WTC11 (cell line): Measurements from ENCODE around the gene TMCC2.

ENCODE experiments used
- SP1 ChIP-seq: sonication (generic); formaldehyde crosslinking; conservative IDR thresholded peaks from 2 replicates; pipeline ENCODE4 v1.8.1; 2022; ENCODE audit warnings: missing genetic modification reagents
- ZNF121 ChIP-seq: sonication (generic); formaldehyde crosslinking; IDR thresholded peaks from 2 replicates; pipeline ENCODE4 v1.8.0; 2023; ENCODE audit warnings: missing genetic modification reagents
- TF ChIP-seq, protein P1 (sequence below): sonication (generic); formaldehyde crosslinking; IDR thresholded peaks from 2 replicates; pipeline ENCODE4 v1.8.1; 2022; ENCODE audit warnings: low read depth, missing genetic modification reagents, borderline replicate concordance
- TF ChIP-seq, protein P2 (sequence below): fragments of 200-600 bp; IDR thresholded peaks from 2 replicates; pipeline ENCODE4 v1.8.0; 2022; ENCODE audit warnings: antibody characterized with exemption
- TF ChIP-seq, protein P3 (sequence below): sonication (generic); formaldehyde crosslinking; IDR thresholded peaks from 2 replicates; pipeline ENCODE4 v1.8.1; 2023; ENCODE audit warnings: mild to moderate bottlenecking, missing genetic modification reagents, moderate library complexity

DNA sequence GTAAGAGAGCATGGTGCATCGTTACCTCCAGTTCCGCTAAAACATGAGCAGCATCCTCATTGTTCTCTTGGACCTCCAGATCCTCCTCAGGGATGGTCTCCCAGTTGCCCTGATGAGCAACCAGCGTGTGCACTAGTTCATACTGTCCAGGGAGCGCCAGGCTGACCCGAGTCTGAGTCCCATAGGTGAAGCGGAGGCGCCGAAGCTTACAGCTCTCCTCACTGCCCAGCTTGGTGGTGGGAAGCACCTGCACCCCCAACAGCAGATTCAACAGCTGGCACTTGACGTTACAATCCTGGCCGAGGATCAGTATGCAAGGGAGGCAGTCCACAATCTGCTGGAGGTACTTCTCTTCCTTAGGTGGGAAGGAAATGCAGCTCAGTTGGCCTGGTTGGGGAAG lies 40.3 kb upstream of the TMCC2 start:
- TF ChIP-seq, protein P1, sequence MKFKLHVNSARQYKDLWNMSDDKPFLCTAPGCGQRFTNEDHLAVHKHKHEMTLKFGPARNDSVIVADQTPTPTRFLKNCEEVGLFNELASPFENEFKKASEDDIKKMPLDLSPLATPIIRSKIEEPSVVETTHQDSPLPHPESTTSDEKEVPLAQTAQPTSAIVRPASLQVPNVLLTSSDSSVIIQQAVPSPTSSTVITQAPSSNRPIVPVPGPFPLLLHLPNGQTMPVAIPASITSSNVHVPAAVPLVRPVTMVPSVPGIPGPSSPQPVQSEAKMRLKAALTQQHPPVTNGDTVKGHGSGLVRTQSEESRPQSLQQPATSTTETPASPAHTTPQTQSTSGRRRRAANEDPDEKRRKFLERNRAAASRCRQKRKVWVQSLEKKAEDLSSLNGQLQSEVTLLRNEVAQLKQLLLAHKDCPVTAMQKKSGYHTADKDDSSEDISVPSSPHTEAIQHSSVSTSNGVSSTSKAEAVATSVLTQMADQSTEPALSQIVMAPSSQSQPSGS (CRISPR knock-in tag): no peak
- TF ChIP-seq, protein P2, sequence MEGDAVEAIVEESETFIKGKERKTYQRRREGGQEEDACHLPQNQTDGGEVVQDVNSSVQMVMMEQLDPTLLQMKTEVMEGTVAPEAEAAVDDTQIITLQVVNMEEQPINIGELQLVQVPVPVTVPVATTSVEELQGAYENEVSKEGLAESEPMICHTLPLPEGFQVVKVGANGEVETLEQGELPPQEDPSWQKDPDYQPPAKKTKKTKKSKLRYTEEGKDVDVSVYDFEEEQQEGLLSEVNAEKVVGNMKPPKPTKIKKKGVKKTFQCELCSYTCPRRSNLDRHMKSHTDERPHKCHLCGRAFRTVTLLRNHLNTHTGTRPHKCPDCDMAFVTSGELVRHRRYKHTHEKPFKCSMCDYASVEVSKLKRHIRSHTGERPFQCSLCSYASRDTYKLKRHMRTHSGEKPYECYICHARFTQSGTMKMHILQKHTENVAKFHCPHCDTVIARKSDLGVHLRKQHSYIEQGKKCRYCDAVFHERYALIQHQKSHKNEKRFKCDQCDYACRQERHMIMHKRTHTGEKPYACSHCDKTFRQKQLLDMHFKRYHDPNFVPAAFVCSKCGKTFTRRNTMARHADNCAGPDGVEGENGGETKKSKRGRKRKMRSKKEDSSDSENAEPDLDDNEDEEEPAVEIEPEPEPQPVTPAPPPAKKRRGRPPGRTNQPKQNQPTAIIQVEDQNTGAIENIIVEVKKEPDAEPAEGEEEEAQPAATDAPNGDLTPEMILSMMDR: no peak
- TF ChIP-seq ZNF121 (no peak), SP1 (CRISPR knock-in tag) (no peak)
- TF ChIP-seq, protein P3, sequence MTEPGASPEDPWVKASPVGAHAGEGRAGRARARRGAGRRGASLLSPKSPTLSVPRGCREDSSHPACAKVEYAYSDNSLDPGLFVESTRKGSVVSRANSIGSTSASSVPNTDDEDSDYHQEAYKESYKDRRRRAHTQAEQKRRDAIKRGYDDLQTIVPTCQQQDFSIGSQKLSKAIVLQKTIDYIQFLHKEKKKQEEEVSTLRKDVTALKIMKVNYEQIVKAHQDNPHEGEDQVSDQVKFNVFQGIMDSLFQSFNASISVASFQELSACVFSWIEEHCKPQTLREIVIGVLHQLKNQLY (CRISPR knock-in tag): no peak
